ENCODE results near the gene HECTD4. TPM values are rescaled to one million over a fixed set of nuclear protein-coding genes. Genes with fewer than 3 reads are reported as not detected.

HECTD4 gene
- total RNA-seq, 4 donors from 2014 or later = 15.9 to 72.9 (median 45.2) TPM

- no peak overlapping the region for H3K4me3 ChIP-seq
- intact Hi-C loops (cut with DNase I; ENCODE audit: low total_unique reads) = no loop called here
- no peaks in the 10 kb centered on the region for H3K36me3 ChIP-seq
- no peaks in the 10 kb centered on the region for H3K27me3 ChIP-seq
- DNase-seq = no peak
- no peaks in the 10 kb centered on the region for H3K4me1 ChIP-seq
- TF ChIP-seq POLR2A (IDR thresholded peaks at IDR 0.05) (no peak), CTCF (IDR thresholded peaks at IDR 0.05) (no peak)
- no peaks in the 10 kb centered on the region for H3K9me3 ChIP-seq
- no peak overlapping the region for H3K27ac ChIP-seq
Observed at GRCh38 chr12:112153893-112154219, 228.4 kb downstream of the HECTD4 start.

- Histone ChIP-seq H3K4me3 (no peak overlapping the region), H3K27me3 (no peaks in the 10 kb centered on the region), H3K9me3 (no peaks in the 10 kb centered on the region), H3K4me1 (no peaks in the 10 kb centered on the region), H3K27ac (no peak overlapping the region), H3K36me3 (no peaks in the 10 kb centered on the region)
- no peak for DNase-seq
- TF ChIP-seq POLR2A (IDR thresholded peaks at IDR 0.05) (no peak), CTCF (IDR thresholded peaks at IDR 0.05) (no peak)
- intact Hi-C loops (cut with DNase I; ENCODE audit: low total_unique reads) = no loop called here
Observed at GRCh38 chr12:112153181-112153892, 228.9 kb downstream of the HECTD4 start.

- intact Hi-C loops (cut with DNase I; ENCODE audit: low total_unique reads) = no loop called here
- no peak overlapping the region for H3K4me3 ChIP-seq
- DNase-seq = no peak
- no peak overlapping the region for H3K27ac ChIP-seq
- no peaks in the 10 kb centered on the region for H3K4me1 ChIP-seq
- H3K9me3 ChIP-seq = no peaks in the 10 kb centered on the region
- H3K36me3 ChIP-seq = no peaks in the 10 kb centered on the region
- no peaks in the 10 kb centered on the region for H3K27me3 ChIP-seq
- TF ChIP-seq POLR2A (IDR thresholded peaks at IDR 0.05) = no peak
- no peak for TF ChIP-seq CTCF (IDR thresholded peaks at IDR 0.05)
Observed at GRCh38 chr12:112151766-112152541, 230.3 kb downstream of the HECTD4 start.

- no peak for TF ChIP-seq CTCF (IDR thresholded peaks at IDR 0.05)
- TF ChIP-seq POLR2A (IDR thresholded peaks at IDR 0.05) = no peak
- H3K27me3 ChIP-seq = no peaks in the 10 kb centered on the region
- intact Hi-C loops (cut with DNase I; ENCODE audit: low total_unique reads) = no loop called here
- H3K27ac ChIP-seq = no peak overlapping the region
- no peak for DNase-seq
- H3K4me3 ChIP-seq = no peak overlapping the region
- H3K36me3 ChIP-seq = no peaks in the 10 kb centered on the region
- no peaks in the 10 kb centered on the region for H3K9me3 ChIP-seq
- no peaks in the 10 kb centered on the region for H3K4me1 ChIP-seq
Observed at GRCh38 chr12:112149596-112149995, 232.6 kb downstream of the HECTD4 start.

GRCh38 chr12:112148031-112148513, 234.2 kb downstream of the HECTD4 start:
- Histone ChIP-seq H3K9me3 (no peaks in the 10 kb centered on the region), H3K4me1 (no peaks in the 10 kb centered on the region), H3K36me3 (no peaks in the 10 kb centered on the region), H3K27me3 (no peaks in the 10 kb centered on the region), H3K4me3 (no peak overlapping the region), H3K27ac (no peak overlapping the region)
- TF ChIP-seq CTCF (IDR thresholded peaks at IDR 0.05) (no peak), POLR2A (IDR thresholded peaks at IDR 0.05) (no peak)
- no peak for DNase-seq
- intact Hi-C loops (cut with DNase I; ENCODE audit: low total_unique reads) = no loop called here
